ENCODE data around the gene PIGU. TPM values are rescaled to one million over a fixed set of nuclear protein-coding genes. Genes with fewer than 3 reads are reported as not detected.

PIGU gene
- total RNA-seq, 1 experiment from 2014 or later: 25.0 TPM

- Histone ChIP-seq H2AFZ (no peak overlapping the region), H3K79me2 (ENCODE audit: low read depth) (no peaks in the 10 kb centered on the region), H4K20me1 (ENCODE audit: insufficient read depth) (0 out of 2 replicates have a peak, but pooled peaks cover 3% of the 10 kb centered on the region), H3K27me3 (ENCODE audit: insufficient read depth, low read depth) (no peaks in the 10 kb centered on the region), H3F3A (ENCODE audit: insufficient read depth, low read depth) (no peaks in the 10 kb centered on the region; the same call in 1 of the 2 replicates), H3K36me3 (ENCODE audit: low read depth) (no peaks in the 10 kb centered on the region), H3K4me2 (no peak overlapping the region), H3K4me1 (replicated peaks; ENCODE audit: insufficient read depth) (no peaks in the 10 kb centered on the region), H3K9me3 (ENCODE audit: insufficient read depth, low read depth) (no peaks in the 10 kb centered on the region), H3K4me3 (no peak overlapping the region), H3K9me2 (ENCODE audit: insufficient read depth) (no peaks in the 10 kb centered on the region), H3K27ac (no peak overlapping the region)
- intact Hi-C loops (cut with micrococcal nuclease; ENCODE audit: unreplicated experiment): no loop called here
- CTCF ChIA-PET: no interaction called here
- TF ChIP-seq CTCF (conservative IDR thresholded peaks at IDR 0.05) (no peak), EZH2 (IDR thresholded peaks at IDR 0.05; ENCODE audit: low read depth) (no peak)
- no peak for DNase-seq
- POLR2A ChIA-PET (ENCODE audit: unreplicated experiment): no interaction called here
- no TSS peak for BruUV-seq (replicated peaks)
Observed at GRCh38 chr20:34644951-34645350, 31.9 kb downstream of the PIGU start.

- Histone ChIP-seq H3K4me2 (no peak overlapping the region), H3K27me3 (ENCODE audit: insufficient read depth, low read depth) (no peaks in the 10 kb centered on the region), H3K9me2 (ENCODE audit: insufficient read depth) (no peaks in the 10 kb centered on the region), H3K27ac (no peak overlapping the region), H3K36me3 (ENCODE audit: low read depth) (no peaks in the 10 kb centered on the region), H3K9me3 (ENCODE audit: insufficient read depth, low read depth) (no peaks in the 10 kb centered on the region), H3K4me3 (no peak overlapping the region), H4K20me1 (ENCODE audit: insufficient read depth) (0 out of 2 replicates have a peak, but pooled peaks cover 3% of the 10 kb centered on the region), H3K79me2 (ENCODE audit: low read depth) (no peaks in the 10 kb centered on the region), H2AFZ (no peak overlapping the region), H3K4me1 (replicated peaks; ENCODE audit: insufficient read depth) (no peaks in the 10 kb centered on the region), H3F3A (ENCODE audit: insufficient read depth, low read depth) (no peaks in the 10 kb centered on the region; the same call in 1 of the 2 replicates)
- CTCF ChIA-PET: interaction anchor here (0.7 kb wide), 1 partner anchor 25 kb away, joined by 7 read pairs; no protein-coding TSS in a partner anchor
- no peak for TF ChIP-seq CTCF (conservative IDR thresholded peaks at IDR 0.05)
- TF ChIP-seq EZH2 (IDR thresholded peaks at IDR 0.05; ENCODE audit: low read depth): no peak
- intact Hi-C loops (cut with micrococcal nuclease; ENCODE audit: unreplicated experiment): no loop called here
- no TSS peak for BruUV-seq (replicated peaks)
- DNase-seq: no peak
- POLR2A ChIA-PET (ENCODE audit: unreplicated experiment): no interaction called here
Observed at GRCh38 chr20:34644345-34644744, 32.5 kb downstream of the PIGU start.

GRCh38 chr20:34643928-34644327 is 33.0 kb downstream of the PIGU start:
- no peaks in the 10 kb centered on the region for H3K36me3 ChIP-seq (ENCODE audit: low read depth)
- no peaks in the 10 kb centered on the region for H3K4me1 ChIP-seq (replicated peaks; ENCODE audit: insufficient read depth)
- no peak for DNase-seq
- TF ChIP-seq EZH2 (IDR thresholded peaks at IDR 0.05; ENCODE audit: low read depth) (no peak), CTCF (conservative IDR thresholded peaks at IDR 0.05) (no peak)
- no peaks in the 10 kb centered on the region; the same call in 1 of the 2 replicates for H3F3A ChIP-seq (ENCODE audit: insufficient read depth, low read depth)
- H3K9me2 ChIP-seq (ENCODE audit: insufficient read depth): no peaks in the 10 kb centered on the region
- H3K79me2 ChIP-seq (ENCODE audit: low read depth): no peaks in the 10 kb centered on the region
- 0 out of 2 replicates have a peak, but pooled peaks cover 3% of the 10 kb centered on the region for H4K20me1 ChIP-seq (ENCODE audit: insufficient read depth)
- H3K9me3 ChIP-seq (ENCODE audit: insufficient read depth, low read depth): no peaks in the 10 kb centered on the region
- CTCF ChIA-PET: interaction anchor here (0.7 kb wide), 1 partner anchor 25 kb away, joined by 7 read pairs; no protein-coding TSS in a partner anchor
- no peak overlapping the region for H2AFZ ChIP-seq
- H3K27ac ChIP-seq: no peak overlapping the region
- no peaks in the 10 kb centered on the region for H3K27me3 ChIP-seq (ENCODE audit: insufficient read depth, low read depth)
- H3K4me3 ChIP-seq: no peak overlapping the region
- intact Hi-C loops (cut with micrococcal nuclease; ENCODE audit: unreplicated experiment): no loop called here
- no peak overlapping the region for H3K4me2 ChIP-seq
- POLR2A ChIA-PET (ENCODE audit: unreplicated experiment): no interaction called here
- no TSS peak for BruUV-seq (replicated peaks)
